Colonic mucosa (tissue), 4 donors: ENCODE measurements around the gene TMED4. TPM values are rescaled to one million over a fixed set of nuclear protein-coding genes. Genes with fewer than 3 reads are reported as not detected.
"Not testable (repeated sequence)": the region's sequence is repeated elsewhere in the genome, so short reads cannot be mapped to it uniquely, and the experiment has no call there.

Source experiments
- DNase-seq: peaks from one replicate; pipeline ENCODE4 v3.0.0-alpha.2; 2020
- H3K27ac ChIP-seq: fragments of 200-600 bp; one replicate; pipeline ENCODE4 v1.8.0; 2021
- H3K27me3 ChIP-seq: fragments of 200-600 bp; one replicate; pipeline ENCODE4 v1.8.0; 2021
- H3K36me3 ChIP-seq: fragments of 200-600 bp; one replicate; pipeline ENCODE4 v1.8.0; 2021
- H3K4me1 ChIP-seq: fragments of 200-600 bp; one replicate; pipeline ENCODE4 v1.8.0; 2021; ENCODE audit warnings: mild to moderate bottlenecking
- H3K4me3 ChIP-seq: fragments of 200-600 bp; one replicate; pipeline ENCODE4 v1.8.0; 2021
- H3K9ac ChIP-seq, 2 donors: one replicate each; pipeline ENCODE4 v1.7.0; 2013; ENCODE audit warnings: control low read depth in 2 of 2, low read depth in 2 of 2, low read length in 2 of 2
- H3K9me3 ChIP-seq: fragments of 200-600 bp; one replicate; pipeline ENCODE4 v1.8.0; 2021
- intact Hi-C: fragments of 100-400 bp; cut with DNase I; formaldehyde crosslinking; loops from one replicate; pipeline ENCODE4 v1.14.1; 2022
- total RNA-seq, 2 donors: library from RNA; stranded (reverse); fragmentation: NEBNext Ultra II Directional in 1 of 2; extraction: Animal tissue kit (Norgen Biotek cat#: 25700) in 1 of 2; gene quantifications; one replicate each; pipeline ENCODE4 v1.2.1, GENCODE V29; 2021
- TF ChIP-seq, protein P1 (sequence below): fragments of 200-600 bp; IDR thresholded peaks from one replicate; pipeline ENCODE4 v1.8.0; 2022; ENCODE audit warnings: antibody characterized with exemption, mild to moderate bottlenecking
- donor health status: healthy.
- donor health status: DM: no; HTN: no; CAD: no.
- donor health status: DM: no; HTN: no; CAD: no.

TMED4 gene
- total RNA-seq, 2 donors from 2014 or later = 81.7 to 96.9 TPM

DNA sequence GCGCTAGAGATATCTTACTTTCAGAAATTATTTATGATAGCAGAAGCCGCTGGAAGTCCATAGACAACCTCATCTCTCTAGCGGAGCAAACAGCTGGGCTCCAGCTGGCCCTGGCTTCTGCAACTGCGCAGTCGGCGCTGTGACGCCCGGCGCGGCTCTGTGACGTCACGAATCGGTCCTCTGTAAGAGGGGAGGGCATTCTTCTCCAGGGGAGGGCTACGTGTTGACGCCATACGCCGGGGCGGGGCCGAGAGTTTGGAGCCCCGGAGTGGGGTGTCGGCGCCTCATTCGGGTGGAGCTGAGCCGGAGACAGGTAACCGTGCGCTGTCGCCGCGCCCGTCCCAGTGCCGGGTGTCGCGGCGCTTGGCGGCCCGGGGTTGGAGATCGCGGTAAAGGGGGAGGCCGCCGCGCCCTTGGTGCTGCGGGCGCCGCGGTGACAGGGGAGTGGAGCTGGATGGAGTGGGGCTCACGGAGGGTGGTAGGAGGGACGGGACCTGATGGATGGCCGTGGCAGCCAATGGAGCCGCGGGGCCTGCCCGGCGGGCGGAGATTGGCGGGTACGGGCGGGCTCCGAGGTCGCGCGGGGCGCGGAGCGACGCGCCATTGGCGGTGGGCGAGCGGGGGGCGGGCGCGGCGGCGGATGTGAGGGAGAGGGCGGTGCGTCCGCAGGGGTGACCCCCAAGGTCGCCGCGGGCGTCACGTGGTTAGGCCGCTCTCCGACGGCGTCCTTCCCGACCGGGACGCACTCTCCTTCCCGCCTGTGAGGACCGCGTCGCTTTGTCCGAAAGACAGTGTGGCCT lies 24.5 kb upstream of the TMED4 start, which contains the start of gene OGDH:
Gene OGDH, plus strand, starts transcription at position 287 of the 800 bp plus-strand sequence. CDS start 17,717 bp downstream, outside the sequence.
- peak; percentile 100 for DNase-seq
- H3K27me3 ChIP-seq = no peaks in the 10 kb centered on the region
- H3K36me3 ChIP-seq = no peaks in the 10 kb centered on the region
- H3K27ac ChIP-seq = peak within 1 kb of the TSS; percentile 97
- no peaks in the 10 kb centered on the region for H3K4me1 ChIP-seq
- intact Hi-C loops = loop anchor here (10.0 kb wide), 1 partner anchor 508 kb away; the partner anchor contains the start of gene TBRG4
- peak within 1 kb of the TSS; percentile 78 to 93 for H3K9ac ChIP-seq
- H3K9me3 ChIP-seq = no peaks in the 10 kb centered on the region
- peak within 1 kb of the TSS; percentile 70 for H3K4me3 ChIP-seq
- TF ChIP-seq, protein P1, sequence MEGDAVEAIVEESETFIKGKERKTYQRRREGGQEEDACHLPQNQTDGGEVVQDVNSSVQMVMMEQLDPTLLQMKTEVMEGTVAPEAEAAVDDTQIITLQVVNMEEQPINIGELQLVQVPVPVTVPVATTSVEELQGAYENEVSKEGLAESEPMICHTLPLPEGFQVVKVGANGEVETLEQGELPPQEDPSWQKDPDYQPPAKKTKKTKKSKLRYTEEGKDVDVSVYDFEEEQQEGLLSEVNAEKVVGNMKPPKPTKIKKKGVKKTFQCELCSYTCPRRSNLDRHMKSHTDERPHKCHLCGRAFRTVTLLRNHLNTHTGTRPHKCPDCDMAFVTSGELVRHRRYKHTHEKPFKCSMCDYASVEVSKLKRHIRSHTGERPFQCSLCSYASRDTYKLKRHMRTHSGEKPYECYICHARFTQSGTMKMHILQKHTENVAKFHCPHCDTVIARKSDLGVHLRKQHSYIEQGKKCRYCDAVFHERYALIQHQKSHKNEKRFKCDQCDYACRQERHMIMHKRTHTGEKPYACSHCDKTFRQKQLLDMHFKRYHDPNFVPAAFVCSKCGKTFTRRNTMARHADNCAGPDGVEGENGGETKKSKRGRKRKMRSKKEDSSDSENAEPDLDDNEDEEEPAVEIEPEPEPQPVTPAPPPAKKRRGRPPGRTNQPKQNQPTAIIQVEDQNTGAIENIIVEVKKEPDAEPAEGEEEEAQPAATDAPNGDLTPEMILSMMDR = no peak

DNA sequence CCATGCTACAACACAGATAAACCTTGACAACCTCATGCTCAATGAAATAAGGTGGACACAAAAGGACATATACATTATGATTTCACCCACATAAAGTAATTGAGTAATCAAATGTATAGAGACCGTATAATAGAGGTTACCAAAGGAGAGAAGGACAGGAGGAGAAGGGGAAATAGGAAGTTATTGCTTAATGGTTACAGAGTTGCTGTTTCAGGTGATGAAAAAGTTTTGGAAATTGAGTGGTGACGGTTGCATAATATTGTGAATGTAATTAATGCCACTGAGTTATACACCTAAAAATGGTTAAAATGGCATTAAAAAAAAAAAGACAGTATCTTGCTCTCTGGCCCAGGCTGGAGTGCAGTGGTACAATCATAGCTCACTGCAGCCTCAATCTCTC lies 22.9 kb upstream of the TMED4 start:
- Histone ChIP-seq H3K27ac (no peak overlapping the region), H3K4me1 (no peaks in the 10 kb centered on the region), H3K9me3 (no peaks in the 10 kb centered on the region), H3K9ac (no peak overlapping the region), H3K27me3 (no peaks in the 10 kb centered on the region), H3K36me3 (no peaks in the 10 kb centered on the region), H3K4me3 (no peak overlapping the region)
- TF ChIP-seq, protein P1 = no peak
- no peak for DNase-seq
- intact Hi-C loops = loop anchor here (10.0 kb wide), 1 partner anchor 510 kb away; the partner anchor contains the start of gene TBRG4

DNA sequence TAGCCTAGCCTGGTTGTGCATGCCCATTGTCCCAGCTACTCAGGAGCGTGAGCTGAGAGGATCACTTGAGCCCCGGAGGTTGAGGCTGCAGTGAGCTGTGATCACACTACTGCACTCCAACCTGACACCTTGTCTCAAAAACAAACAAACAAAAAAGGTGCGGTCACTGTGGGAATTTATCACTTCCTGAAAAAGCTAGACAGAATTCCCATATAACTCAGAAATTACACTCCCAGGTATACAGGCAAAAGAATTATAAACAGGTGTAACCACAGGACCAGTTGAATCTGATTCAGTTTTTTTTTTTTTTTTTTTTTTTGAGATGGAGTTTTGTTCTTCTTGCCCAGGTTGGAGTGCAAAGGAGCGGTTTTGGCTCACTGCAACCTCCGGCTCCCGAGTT lies 21.2 kb upstream of the TMED4 start:
- Histone ChIP-seq H3K27me3 (no peaks in the 10 kb centered on the region), H3K9ac (no peak overlapping the region), H3K36me3 (no peaks in the 10 kb centered on the region), H3K4me3 (no peak overlapping the region), H3K27ac (no peak overlapping the region), H3K4me1 (no peaks in the 10 kb centered on the region), H3K9me3 (no peaks in the 10 kb centered on the region)
- intact Hi-C loops = loop anchor here (10.0 kb wide), 1 partner anchor 512 kb away; the partner anchor contains the start of gene TBRG4
- TF ChIP-seq, protein P1 = no peak
- no peak for DNase-seq

DNA sequence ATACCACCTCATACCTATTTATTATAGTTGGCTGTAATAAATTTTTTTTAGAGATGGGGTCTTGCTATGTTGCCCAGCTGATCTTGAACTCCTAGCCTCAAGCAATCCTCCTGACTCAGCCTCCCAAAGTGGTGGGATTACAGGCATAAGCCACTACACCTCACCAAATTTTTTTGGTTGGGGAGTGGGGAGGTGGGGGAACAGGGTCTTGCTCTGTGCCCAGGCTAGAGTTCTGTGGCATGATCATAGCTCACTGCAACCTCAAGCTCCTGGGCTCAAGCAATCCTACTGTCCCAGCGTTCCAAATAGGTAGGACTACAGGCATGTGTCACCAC lies 20.5 kb upstream of the TMED4 start:
- Histone ChIP-seq H3K27me3 (no peaks in the 10 kb centered on the region), H3K9ac (no peak overlapping the region), H3K4me1 (no peaks in the 10 kb centered on the region), H3K27ac (no peak overlapping the region), H3K4me3 (no peak overlapping the region), H3K9me3 (no peaks in the 10 kb centered on the region), H3K36me3 (no peaks in the 10 kb centered on the region)
- TF ChIP-seq, protein P1 = no peak
- no peak for DNase-seq
- intact Hi-C loops = loop anchor here (10.0 kb wide), 1 partner anchor 512 kb away; the partner anchor contains the start of gene TBRG4

DNA sequence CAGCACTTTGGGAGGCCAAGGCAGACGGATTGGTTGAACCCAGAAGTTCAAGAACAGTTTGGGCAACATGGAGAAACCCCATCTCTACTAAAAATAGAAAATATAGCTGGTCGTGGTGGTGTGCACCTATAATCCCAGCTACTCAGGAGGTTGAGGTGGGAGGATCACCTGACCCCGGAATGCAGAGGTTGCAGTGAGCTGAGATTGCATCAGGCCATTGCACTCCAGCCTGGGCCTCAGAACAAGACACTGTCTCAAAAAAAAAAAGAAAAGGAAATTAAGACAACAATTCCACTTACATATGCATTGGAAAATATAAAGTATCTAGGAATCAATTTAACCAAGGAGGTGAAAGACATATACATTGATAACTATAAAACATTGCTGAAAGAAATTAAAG lies 17.2 kb upstream of the TMED4 start:
- Histone ChIP-seq H3K4me1 (no peaks in the 10 kb centered on the region), H3K36me3 (no peaks in the 10 kb centered on the region), H3K9me3 (no peaks in the 10 kb centered on the region), H3K27me3 (no peaks in the 10 kb centered on the region), H3K4me3 (no peak overlapping the region), H3K27ac (no peak overlapping the region), H3K9ac (no peak overlapping the region)
- TF ChIP-seq, protein P1 = no peak
- intact Hi-C loops = loop anchor here (10.0 kb wide), 2 partner anchors 166 to 536 kb away; no protein-coding TSS in a partner anchor
- DNase-seq = no peak

DNA sequence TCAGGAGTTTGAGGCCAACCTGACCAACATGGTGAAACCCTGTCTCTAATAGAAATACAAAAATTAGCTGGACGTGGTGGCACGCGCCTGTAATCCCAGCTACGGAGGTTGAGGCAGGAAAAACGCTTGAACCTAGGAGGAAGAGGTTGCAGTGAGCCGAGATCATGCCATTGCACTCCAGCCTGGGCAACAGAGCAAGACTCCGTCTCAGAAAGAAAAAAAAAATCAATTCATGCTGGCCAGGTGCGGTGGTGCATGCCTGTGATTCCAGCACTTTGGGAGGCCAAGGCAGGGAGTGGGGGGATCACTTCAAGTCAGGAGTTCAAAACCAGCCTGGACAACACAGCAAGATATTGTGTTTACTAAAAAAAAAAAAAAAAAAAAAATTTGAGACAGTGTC lies 15.2 kb upstream of the TMED4 start:
- H3K4me3 ChIP-seq, H3K9ac ChIP-seq, DNase-seq, H3K27ac ChIP-seq, H3K4me1 ChIP-seq, H3K9me3 ChIP-seq, H3K36me3 ChIP-seq, H3K27me3 ChIP-seq: not testable (repeated sequence)
- intact Hi-C loops = loop anchor here (10.0 kb wide), 2 partner anchors 168 to 538 kb away; no protein-coding TSS in a partner anchor
